ENCODE measurements around the gene ARHGAP21. TPM values are rescaled to one million over a fixed set of nuclear protein-coding genes. Genes with fewer than 3 reads are reported as not detected.

The ARHGAP21 gene
- total RNA-seq, result 124 and 126 TPM in 2 replicates

DNA sequence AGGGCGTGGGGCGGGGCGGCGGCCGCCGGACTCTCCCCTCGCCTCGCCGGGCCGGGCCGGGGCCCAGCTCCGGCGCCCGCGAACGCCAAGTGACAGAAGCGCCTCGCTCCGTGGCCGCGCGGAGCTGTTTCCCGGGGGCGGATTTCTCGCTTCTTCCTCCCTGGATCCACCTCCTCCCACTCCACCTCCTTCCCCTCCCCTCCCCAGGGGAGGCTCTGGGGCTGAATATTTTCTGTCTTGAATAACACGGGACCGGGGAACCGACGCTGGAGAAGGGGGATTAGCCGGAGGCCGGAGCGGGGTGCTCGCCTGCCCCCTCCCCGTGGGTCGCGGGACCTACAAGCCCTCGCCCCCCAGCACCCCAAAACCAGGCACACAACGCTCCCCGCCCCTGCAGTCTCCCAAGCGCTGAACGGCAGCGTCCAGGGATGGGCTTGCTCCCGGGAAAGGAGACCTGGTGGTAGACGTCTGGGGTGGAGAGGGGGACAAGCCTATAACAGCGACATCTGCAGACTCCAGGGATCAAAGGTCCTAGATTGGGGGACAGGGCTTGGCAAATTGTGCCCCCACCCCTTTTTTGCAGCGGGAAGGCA lies at the start of gene ARHGAP21:
Gene ARHGAP21, minus strand, starts transcription at position 100 of the 593 bp plus-strand sequence. CDS start 1,988 bp downstream, outside the sequence.

Other genes starting within 250 kb of the ARHGAP21 start
- gene PRTFDC1, start 228.7 kb upstream of the ARHGAP21 start, total RNA-seq, result 11.1 and 13.5 TPM in 2 replicates

All from dermis lymphatic vessel endothelial cell (primary cell).